ENCODE data around the gene MVK.

- TF ChIP-seq CTCF (IDR thresholded peaks at IDR 0.05; ENCODE audit: poor library complexity) (no peak), EZH2 (IDR thresholded peaks at IDR 0.05; ENCODE audit: borderline replicate concordance) (no peak)
Measured at GRCh38 chr12:109590566-109590965, 17.0 kb downstream of the MVK start.
